IPS-11a (cell line): Measurements from ENCODE around the gene TMC8.
"Not testable (repeated sequence)": the region's sequence is repeated elsewhere in the genome, so short reads cannot be mapped to it uniquely, and the experiment has no call there.

Experiments used
- H3K4me3 ChIP-seq: one replicate; pipeline ENCODE4 v1.5.1; 2013; ENCODE audit warnings: low read depth, low read length, control low read depth

Gene TMC8

DNA sequence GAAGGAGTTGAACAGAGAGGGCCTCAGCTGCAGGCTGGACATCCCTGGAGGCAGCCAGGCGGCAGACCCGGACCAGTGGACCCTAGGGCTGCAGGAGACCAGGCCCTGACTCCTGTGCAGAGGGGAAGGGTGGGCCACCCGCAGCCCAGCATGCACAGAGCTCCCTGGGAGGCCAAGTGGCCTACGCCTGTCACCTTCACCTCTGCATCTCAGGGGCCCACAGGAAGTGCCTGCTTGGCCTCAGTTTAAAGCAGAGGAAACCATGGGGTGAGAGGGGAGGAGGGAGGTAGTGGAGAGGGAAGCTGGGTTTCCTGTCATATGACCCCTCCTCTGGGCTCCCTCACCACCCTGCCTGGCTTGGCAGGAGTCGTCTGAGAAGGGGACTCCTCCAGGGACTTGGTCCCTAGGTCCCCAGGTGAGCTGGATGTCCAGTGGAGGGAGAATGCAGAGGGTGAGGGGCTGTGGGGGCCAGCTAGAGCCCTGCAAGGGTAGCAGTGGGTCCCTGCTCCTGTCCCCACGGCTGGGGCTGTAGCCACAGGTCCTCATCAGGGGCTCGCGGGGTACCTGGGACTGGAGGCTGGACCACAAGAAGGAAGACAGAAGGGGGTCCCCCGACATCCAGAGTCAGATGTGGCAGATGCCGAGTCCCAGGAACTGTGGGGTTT is at the start of gene TMC8:
Gene TMC8, plus strand, starts transcription at position 335 of the 665 bp plus-strand sequence. CDS start 818 bp downstream, outside the sequence.
- H3K4me3 ChIP-seq = no peak within 1 kb of the TSS

GRCh38 chr17:78081551-78081950 is 49.0 kb upstream of the TMC8 start:
- no peak overlapping the region for H3K4me3 ChIP-seq

- H3K4me3 ChIP-seq = not testable (repeated sequence)
Observed at GRCh38 chr17:78082355-78082872, 48.2 kb upstream of the TMC8 start.

DNA sequence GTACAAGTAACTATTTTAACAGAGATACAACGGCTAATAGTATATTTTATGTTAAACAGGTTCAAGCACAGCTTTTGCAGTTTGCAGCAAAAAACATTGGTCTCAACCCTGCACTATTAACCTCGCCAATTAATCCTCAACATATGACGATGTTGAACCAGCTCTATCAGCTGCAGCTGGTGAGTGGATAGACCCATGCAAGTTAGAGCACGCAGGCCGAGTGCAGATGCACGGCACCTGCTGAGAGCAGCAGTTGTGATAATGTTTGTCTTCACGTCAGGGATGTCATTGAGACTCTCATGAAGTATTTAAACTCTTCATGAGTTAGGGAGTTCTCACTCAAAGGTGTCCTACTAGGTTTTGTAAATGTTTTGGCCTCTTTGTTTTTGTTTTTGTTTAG is 47.6 kb upstream of the TMC8 start:
- no peak overlapping the region for H3K4me3 ChIP-seq

DNA sequence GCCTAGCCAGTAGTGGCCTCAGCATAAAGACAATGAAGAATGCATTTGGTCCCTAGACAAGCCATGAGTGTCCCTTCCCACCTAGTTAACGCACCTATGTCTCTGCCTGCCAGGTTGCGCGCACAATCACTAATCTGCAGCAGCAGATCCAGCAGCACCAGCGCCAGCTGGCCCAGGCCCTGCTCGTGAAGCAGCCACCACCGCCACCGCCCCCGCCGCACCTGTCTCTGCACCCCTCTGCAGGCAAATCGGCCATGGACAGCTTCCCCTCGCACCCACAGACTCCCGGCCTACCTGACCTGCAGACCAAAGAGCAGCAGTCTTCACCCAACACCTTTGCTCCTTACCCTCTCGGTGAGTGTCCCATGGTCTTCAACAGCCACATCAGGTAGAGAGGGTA is 43.8 kb upstream of the TMC8 start:
- no peak overlapping the region for H3K4me3 ChIP-seq

GRCh38 chr17:78088529-78088928 is 42.0 kb upstream of the TMC8 start:
- H3K4me3 ChIP-seq = no peak overlapping the region

DNA sequence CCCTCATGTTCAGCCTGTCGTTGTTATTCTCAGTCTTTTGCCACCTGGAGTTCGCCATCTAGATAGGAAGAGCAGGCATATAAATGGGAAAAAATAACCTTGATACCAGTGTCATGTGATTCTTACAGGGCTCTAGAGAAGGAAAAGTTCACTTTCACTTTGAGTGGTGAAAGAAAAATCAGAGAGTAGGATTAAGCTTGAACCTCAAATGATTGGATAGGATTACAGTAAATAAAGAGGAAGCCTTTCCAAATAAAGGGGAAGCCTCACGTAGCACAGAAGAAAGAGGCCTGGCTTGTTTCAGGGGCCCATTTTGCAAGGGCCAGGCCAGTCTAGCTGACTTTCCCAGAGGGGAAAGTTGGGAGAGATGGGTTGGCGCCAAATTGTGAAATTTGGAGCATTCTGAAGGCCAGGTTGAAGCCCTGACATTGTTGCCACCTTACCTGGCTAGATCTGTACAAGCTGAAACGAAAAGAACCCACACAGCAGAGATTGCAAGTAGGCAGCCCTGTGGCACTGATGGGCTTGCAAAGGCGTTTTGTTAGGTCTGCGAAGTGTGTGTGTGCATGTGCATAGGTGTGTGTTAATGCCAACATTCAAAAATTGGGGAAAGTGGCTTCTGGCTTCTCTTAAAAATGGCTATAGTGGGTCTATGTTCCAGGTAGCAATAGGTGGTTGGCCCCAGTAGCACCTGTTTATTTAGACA is 40.8 kb upstream of the TMC8 start:
- no peak overlapping the region for H3K4me3 ChIP-seq

DNA sequence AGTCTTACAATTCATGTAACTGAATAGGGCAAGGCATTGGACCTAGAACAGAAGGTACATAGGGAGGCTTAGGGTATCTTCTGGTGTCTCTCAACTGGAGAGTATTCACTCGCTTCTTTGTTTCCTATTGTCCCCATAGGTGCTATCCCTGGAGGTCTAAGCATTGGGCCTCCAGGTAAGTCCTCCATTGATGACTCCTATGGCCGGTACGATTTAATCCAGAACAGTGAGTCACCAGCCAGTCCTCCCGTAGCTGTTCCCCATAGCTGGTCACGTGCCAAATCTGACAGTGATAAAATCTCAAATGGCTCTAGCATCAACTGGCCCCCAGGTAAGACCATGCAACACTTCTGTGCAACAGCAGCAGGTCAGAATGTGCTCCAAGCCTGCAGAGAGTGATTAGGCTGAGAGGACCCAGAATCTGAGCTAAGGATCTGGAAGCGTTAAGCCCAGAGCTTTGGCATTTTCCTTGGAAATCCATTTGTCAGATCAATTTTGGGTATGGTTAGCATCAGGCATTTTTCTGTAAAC is 37.7 kb upstream of the TMC8 start:
- H3K4me3 ChIP-seq = no peak overlapping the region

DNA sequence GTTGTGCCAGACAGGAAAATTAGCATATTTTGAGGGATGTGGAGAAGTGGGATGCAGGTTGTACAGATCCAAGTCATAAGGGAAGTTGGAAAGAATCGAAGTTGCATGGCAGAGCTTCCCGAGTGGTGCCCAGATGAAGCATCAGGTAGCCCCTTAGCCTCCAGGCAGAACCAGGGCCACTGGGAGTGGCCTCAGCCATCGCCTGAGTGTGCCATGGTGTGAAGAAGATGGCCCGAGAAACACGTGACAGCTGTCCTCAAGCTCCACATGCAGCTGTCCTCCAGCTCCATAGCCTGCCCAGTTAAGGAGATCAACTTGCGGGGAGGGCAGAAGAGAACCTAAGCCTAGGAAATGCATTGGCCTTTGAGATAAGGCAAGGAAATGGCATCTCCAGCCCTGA is 35.5 kb upstream of the TMC8 start:
- no peak overlapping the region for H3K4me3 ChIP-seq

DNA sequence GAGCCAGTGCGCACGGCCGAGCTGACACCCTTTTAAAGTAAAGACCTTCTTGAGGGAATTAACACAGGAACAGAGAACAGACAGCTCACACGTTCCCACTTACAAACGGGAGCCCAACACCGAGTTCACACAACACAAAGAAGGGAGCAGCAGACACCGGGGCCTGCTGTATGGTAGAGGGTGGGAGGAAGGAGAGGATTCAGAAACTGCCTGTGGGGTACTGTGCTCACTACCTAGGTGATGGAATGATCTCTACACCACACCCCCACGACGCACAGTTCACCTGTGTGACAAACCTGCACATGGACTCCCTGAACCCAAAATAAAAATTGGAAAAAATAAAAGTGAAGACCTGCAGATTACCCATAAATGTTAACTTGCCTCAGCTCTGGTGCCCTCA is 34.5 kb upstream of the TMC8 start:
- H3K4me3 ChIP-seq = no peak overlapping the region

GRCh38 chr17:78101112-78101511 is 29.5 kb upstream of the TMC8 start:
- no peak overlapping the region for H3K4me3 ChIP-seq

- no peak overlapping the region for H3K4me3 ChIP-seq
Observed at GRCh38 chr17:78101542-78101941, 29.0 kb upstream of the TMC8 start.

GRCh38 chr17:78103311-78103710 is 27.3 kb upstream of the TMC8 start:
- no peak overlapping the region for H3K4me3 ChIP-seq

DNA sequence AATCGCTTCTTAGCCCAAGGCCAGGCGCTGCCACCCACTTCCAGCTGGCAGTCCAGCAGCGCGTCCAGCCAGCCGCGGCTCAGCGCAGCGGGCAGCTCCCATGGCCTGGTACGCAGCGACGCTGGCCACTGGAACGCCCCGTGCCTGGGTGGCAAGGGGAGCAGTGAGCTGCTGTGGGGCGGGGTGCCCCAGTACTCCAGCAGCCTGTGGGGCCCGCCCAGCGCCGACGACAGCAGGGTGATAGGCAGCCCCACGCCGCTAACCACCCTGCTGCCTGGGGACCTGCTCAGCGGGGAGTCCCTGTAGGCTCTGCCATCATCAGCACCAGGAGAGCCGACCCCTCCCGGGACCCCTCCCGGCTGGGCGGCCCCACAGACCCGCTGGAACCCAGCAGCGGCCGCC is 26.0 kb upstream of the TMC8 start:
- H3K4me3 ChIP-seq = no peak overlapping the region

DNA sequence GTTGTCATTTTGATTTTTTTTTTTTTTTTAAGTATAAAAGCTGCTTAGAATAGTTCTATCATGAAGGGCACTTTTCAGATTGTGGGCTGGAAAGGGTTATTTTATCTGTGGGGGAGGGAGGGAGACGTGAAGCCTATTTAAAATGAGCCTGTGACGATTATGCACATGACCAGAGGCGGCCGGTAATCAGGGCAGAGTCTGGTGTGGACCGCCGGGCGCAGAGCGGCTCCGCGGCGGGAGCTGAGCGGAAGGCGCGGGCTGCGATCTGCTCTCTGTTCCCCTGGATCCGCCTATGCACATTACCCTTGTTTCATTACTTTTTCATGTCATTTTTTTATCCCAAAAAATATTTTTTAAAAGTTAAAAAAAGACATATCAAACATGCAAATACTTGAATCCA is 25.5 kb upstream of the TMC8 start:
- no peak overlapping the region for H3K4me3 ChIP-seq

DNA sequence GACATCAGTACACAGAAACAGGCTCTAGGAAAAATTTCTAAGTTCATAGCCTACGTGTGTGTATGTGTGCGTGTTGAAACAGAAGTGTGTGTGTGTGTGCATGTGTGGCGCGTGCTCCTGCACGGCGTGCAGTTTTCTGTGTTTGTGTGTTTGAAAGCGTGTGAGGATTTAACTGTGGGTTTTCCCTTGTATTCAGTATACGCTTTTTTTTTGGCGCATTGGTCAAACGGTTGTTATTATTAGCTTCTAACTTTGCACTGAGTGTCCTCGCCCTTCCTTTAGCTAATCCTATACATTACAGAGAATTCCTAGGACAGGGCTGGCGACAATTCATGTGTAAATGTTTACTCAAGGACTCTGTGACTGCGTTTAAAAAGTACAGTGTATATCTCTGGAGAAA is 25.0 kb upstream of the TMC8 start:
- H3K4me3 ChIP-seq = no peak overlapping the region

- no peak overlapping the region for H3K4me3 ChIP-seq
Observed at GRCh38 chr17:78106211-78106610, 24.4 kb upstream of the TMC8 start.

- H3K4me3 ChIP-seq = no peak overlapping the region
Observed at GRCh38 chr17:78107457-78107856, 23.1 kb upstream of the TMC8 start.

DNA sequence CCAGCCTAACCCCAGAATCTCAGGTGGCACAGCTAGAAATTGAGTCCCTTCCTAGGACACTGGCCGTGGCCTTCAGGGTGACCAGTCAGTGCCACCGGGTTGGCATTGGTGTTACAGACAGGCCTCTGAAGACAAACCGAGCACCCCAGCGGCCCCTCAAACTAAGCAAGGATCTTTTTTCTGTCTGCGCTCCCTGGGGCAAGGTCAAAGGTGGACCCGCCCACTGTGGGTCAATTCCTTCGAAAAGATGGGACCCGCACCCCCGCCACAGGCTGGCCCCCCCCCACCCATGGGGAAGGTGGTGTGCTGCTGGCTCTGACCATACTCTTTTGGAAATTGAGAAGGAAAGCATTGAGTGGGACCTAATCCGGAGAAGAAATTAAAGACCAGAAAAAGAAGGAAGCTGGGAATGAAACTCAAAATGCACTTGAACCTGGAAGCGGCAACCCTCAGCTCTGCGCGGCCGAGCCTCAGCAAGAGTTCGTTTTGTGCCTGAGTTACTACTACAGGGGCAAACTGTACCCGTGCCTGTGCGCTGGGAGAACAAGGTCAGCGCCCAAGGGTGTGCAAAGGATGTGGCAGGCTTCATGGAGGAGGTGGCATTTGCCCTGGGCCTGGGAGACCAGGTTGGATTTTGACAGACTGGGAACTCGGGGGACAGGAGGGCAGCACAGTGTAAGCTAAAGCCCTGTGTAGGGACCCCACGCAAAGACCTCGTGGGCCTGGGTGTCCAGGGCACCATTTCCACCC is 22.4 kb upstream of the TMC8 start:
- no peak overlapping the region for H3K4me3 ChIP-seq

DNA sequence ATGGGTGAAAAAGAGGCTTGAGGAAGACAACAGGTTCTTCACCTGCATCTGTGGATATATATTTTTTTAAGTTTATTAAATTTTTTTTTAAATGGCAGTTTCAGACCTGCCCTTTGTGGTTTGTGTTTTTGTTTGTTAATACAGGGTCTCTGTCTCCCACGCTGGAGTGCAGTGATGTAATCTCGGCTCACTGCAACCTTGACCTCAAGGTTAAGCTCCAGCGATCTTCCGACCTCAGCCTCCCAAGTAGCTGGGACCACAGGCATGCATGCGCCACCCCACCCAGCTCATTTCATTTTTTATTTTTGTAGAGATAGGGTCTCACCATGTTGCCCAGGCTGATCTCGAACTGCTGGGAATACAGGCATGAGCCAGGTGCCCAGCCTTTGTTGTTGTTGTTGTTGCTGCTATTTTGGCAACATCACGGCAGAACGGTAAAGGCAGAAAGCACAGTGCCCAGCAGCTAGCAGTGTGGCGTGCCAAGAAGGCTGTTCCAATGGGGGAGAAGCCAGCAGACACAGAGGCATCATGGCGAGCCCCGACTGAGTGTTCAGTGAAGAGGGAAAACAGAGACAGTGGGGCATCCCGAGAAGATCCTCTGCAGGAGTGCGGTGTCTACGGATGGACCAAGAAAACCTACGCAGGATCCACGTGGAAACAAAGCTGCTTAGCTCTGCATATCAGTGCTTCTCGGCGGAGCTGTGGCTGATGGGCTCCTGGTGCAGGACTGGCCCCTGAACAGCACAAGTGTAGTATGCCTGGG is 21.7 kb upstream of the TMC8 start:
- no peak overlapping the region for H3K4me3 ChIP-seq

DNA sequence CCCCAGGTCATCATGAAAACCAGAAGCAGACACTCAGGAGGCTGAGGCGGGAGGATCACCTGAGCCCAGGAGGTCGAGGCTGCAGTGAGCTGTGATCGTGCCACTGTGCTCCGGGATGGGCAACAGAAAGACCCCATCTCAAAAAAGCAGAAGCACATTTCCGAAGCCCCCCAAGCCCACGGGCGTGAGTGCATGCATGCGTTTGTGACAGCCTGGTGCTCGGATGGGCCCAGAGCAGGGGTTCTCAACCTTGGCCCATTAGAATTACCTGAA is 21.1 kb upstream of the TMC8 start:
- no peak overlapping the region for H3K4me3 ChIP-seq
